Breast epithelium (tissue), 3 donors: ENCODE measurements around the gene CARS2.

Experiments used
- CTCF ChIP-seq, 3 donors: fragments of 450-650 bp; IDR thresholded peaks; one replicate each; pipeline ENCODE4 v1.5.1; 2016 to 2017; ENCODE audit warnings: antibody characterized with exemption in 3 of 3, mild to moderate bottlenecking in 3 of 3, moderate library complexity in 3 of 3
- POLR2A ChIP-seq: fragments of 450-650 bp; IDR thresholded peaks from one replicate; pipeline ENCODE4 v1.6.1; 2016; ENCODE audit warnings: antibody characterized with exemption, mild to moderate bottlenecking, moderate library complexity
- POLR2AphosphoS5 ChIP-seq, 3 donors: sonication (generic); formaldehyde crosslinking; IDR thresholded peaks; one replicate each; pipeline ENCODE4 v1.6.1; 2017; ENCODE audit warnings: antibody characterized with exemption in 3 of 3

GRCh38 chr13:110662091-110662490, 43.8 kb downstream of the CARS2 start:
- TF ChIP-seq CTCF (IDR thresholded peaks at IDR 0.05) (no peak), POLR2A (no peak), POLR2AphosphoS5 (IDR thresholded peaks at IDR 0.05) (no peak)
